H9 (cell line): ENCODE measurements around the gene ATRNL1. TPM values are rescaled to one million over a fixed set of nuclear protein-coding genes. Genes with fewer than 3 reads are reported as not detected.

ENCODE experiments used
- DNase-seq: peaks from one replicate; pipeline ENCODE4 v3.0.0-alpha.2; 2017
- H2AFZ ChIP-seq: one replicate; pipeline ENCODE4 v1.6.1; 2013; ENCODE audit warnings: mild to moderate bottlenecking, low read length, control low read depth, moderate library complexity
- H2AK5ac ChIP-seq: 2 replicates; pipeline ENCODE4 v1.6.1; 2013; ENCODE audit warnings: low read length, control low read depth, mixed read lengths; ENCODE audit not compliant: insufficient read length
- H2BK120ac ChIP-seq: one replicate; pipeline ENCODE4 v1.6.1; 2013; ENCODE audit warnings: low read depth, mild to moderate bottlenecking, low read length, control low read depth, inconsistent platforms; ENCODE audit not compliant: poor library complexity, severe bottlenecking
- H2BK12ac ChIP-seq: 2 replicates; pipeline ENCODE4 v1.6.1; 2013; ENCODE audit warnings: low read length, control low read depth, mixed read lengths, low read depth; ENCODE audit not compliant: insufficient read length
- H2BK15ac ChIP-seq: 2 replicates; pipeline ENCODE4 v1.6.1; 2013; ENCODE audit warnings: low read depth, low read length, control low read depth
- H2BK20ac ChIP-seq: one replicate; pipeline ENCODE4 v1.6.1; 2013; ENCODE audit warnings: low read depth, mild to moderate bottlenecking, low read length, control low read depth, inconsistent platforms; ENCODE audit not compliant: poor library complexity, severe bottlenecking
- H2BK5ac ChIP-seq: 2 replicates; pipeline ENCODE4 v1.6.1; 2013; ENCODE audit warnings: low read length, control low read depth, mixed read lengths; ENCODE audit not compliant: insufficient read length
- H3K14ac ChIP-seq: 2 replicates; pipeline ENCODE4 v1.6.1; 2013; ENCODE audit warnings: low read length, control low read depth; ENCODE audit not compliant: insufficient read depth
- H3K18ac ChIP-seq: 2 replicates; pipeline ENCODE4 v1.6.1; 2013; ENCODE audit warnings: low read depth, mild to moderate bottlenecking, mixed read lengths, low read length, control low read depth; ENCODE audit not compliant: insufficient read length
- H3K23ac ChIP-seq: 2 replicates; pipeline ENCODE4 v1.6.1; 2013; ENCODE audit warnings: low read length, control low read depth, mixed read lengths, low read depth; ENCODE audit not compliant: insufficient read length
- H3K23me2 ChIP-seq: 2 replicates; pipeline ENCODE4 v1.6.1; 2013; ENCODE audit warnings: low read depth, mild to moderate bottlenecking, mixed read lengths, low read length, control low read depth; ENCODE audit not compliant: insufficient read length, poor library complexity, severe bottlenecking
- H3K27ac ChIP-seq: 2 replicates; pipeline ENCODE4 v1.5.1; 2013; ENCODE audit warnings: low read length, control low read depth, mixed read lengths, low read depth; ENCODE audit not compliant: insufficient read length
- H3K27me3 ChIP-seq: 2 replicates; pipeline ENCODE4 v1.6.1; 2013; ENCODE audit warnings: low read length, control low read depth, inconsistent platforms; ENCODE audit not compliant: insufficient read depth
- H3K4ac ChIP-seq: 2 replicates; pipeline ENCODE4 v1.6.1; 2013; ENCODE audit warnings: low read depth, mild to moderate bottlenecking, control low read depth, inconsistent platforms, low read length, moderate library complexity
- H3K4me1 ChIP-seq: 2 replicates; pipeline ENCODE4 v1.6.1; 2013; ENCODE audit warnings: low read length, control low read depth, inconsistent platforms; ENCODE audit not compliant: insufficient read depth
- H3K4me2 ChIP-seq: 2 replicates; pipeline ENCODE4 v1.6.1; 2013; ENCODE audit warnings: low read length, control low read depth, mixed read lengths; ENCODE audit not compliant: insufficient read length, insufficient read depth
- H3K56ac ChIP-seq: 2 replicates; pipeline ENCODE4 v1.6.1; 2013; ENCODE audit warnings: low read depth, mild to moderate bottlenecking, mixed read lengths, low read length, control low read depth; ENCODE audit not compliant: insufficient read length
- H3K79me1 ChIP-seq: 2 replicates; pipeline ENCODE4 v1.6.1; 2013; ENCODE audit warnings: low read depth, mild to moderate bottlenecking, moderate library complexity, low read length, control low read depth, inconsistent platforms; ENCODE audit not compliant: insufficient read depth, poor library complexity, severe bottlenecking
- H3K79me2 ChIP-seq: 2 replicates; pipeline ENCODE4 v1.6.1; 2013; ENCODE audit warnings: low read length, control low read depth, inconsistent platforms; ENCODE audit not compliant: insufficient read depth
- H3K9ac ChIP-seq: 2 replicates; pipeline ENCODE4 v1.6.1; 2013; ENCODE audit warnings: low read length, control low read depth, mixed read lengths; ENCODE audit not compliant: insufficient read length; ENCODE audit errors: extremely low read depth
- H3K9me3 ChIP-seq: one replicate; pipeline ENCODE4 v1.6.1; 2013; ENCODE audit warnings: low read depth, low read length, inconsistent platforms; ENCODE audit not compliant: control insufficient read depth
- H3T11ph ChIP-seq: one replicate; pipeline ENCODE4 v1.6.1; 2013; ENCODE audit warnings: mild to moderate bottlenecking, low read length, control low read depth, inconsistent platforms
- H4K20me1 ChIP-seq: one replicate; pipeline ENCODE4 v1.6.1; 2013; ENCODE audit not compliant: control insufficient read depth, insufficient read length, insufficient read depth
- H4K5ac ChIP-seq: 2 replicates; pipeline ENCODE4 v1.6.1; 2013; ENCODE audit warnings: low read depth, mild to moderate bottlenecking, mixed read lengths, low read length, control low read depth; ENCODE audit not compliant: insufficient read length
- H4K8ac ChIP-seq: replicated peaks from 2 replicates; pipeline ENCODE4 v1.6.1; 2013; ENCODE audit warnings: low read length, control low read depth, mixed read lengths, low read depth; ENCODE audit not compliant: insufficient read length
- H4K91ac ChIP-seq: 2 replicates; pipeline ENCODE4 v1.6.1; 2013; ENCODE audit warnings: low read depth, mild to moderate bottlenecking, moderate library complexity, mixed read lengths, low read length, control low read depth; ENCODE audit not compliant: insufficient read length
- H3K27ac Mint-ChIP-seq, 3 experiments: 2 replicates in 2 of 3; 3 replicates in 1 of 3; pipeline ENCODE4 v1.8.0; 2020 to 2021; ENCODE audit warnings: mixed read lengths in 3 of 3, mild to moderate bottlenecking in 1 of 3, moderate library complexity in 1 of 3
- H3K27me3 Mint-ChIP-seq: 2 replicates; pipeline ENCODE4 v1.8.0; 2021; ENCODE audit warnings: low read depth, mild to moderate bottlenecking, moderate library complexity, mixed read lengths
- H3K36me3 Mint-ChIP-seq, 3 experiments: 2 replicates in 2 of 3; 3 replicates in 1 of 3; pipeline ENCODE4 v1.8.0; 2020 to 2021; ENCODE audit warnings: low read depth in 3 of 3, mixed read lengths in 3 of 3; ENCODE audit not compliant: insufficient read depth in 1 of 3
- H3K4me1 Mint-ChIP-seq, 2 experiments: 2 replicates each; pipeline ENCODE4 v1.8.0; 2020; ENCODE audit warnings: mixed read lengths in 2 of 2
- H3K4me3 Mint-ChIP-seq, 2 experiments: 2 replicates in 1 of 2; 3 replicates in 1 of 2; pipeline ENCODE4 v1.8.0; 2020 to 2021; ENCODE audit warnings: mild to moderate bottlenecking in 2 of 2, mixed read lengths in 2 of 2, moderate library complexity in 1 of 2
- H3K9me3 Mint-ChIP-seq, 2 experiments: 2 replicates in 1 of 2; 3 replicates in 1 of 2; pipeline ENCODE4 v1.8.0; 2020; ENCODE audit warnings: mild to moderate bottlenecking in 2 of 2, mixed read lengths in 2 of 2, moderate library complexity in 1 of 2
- WGBS: extraction: QIAGEN DNeasy Blood & Tissue Kit; methylation state at CpG from one replicate; pipeline ENCODE4 v1.1.7; 2013; ENCODE audit warnings: missing lambda C conversion rate, low lambda C conversion rate, mixed read lengths; ENCODE audit not compliant: insufficient read length; ENCODE audit errors: extremely low coverage; 5-methylcytosine and 5-hydroxymethylcytosine counted together
- total RNA-seq: library from RNA; stranded (reverse); gene quantifications from 2 replicates; pipeline ENCODE4 v1.2.1, GENCODE V29; 2021
- TF ChIP-seq, protein P1 (sequence below): fragments of 200-600 bp; sonication (generic); conservative IDR thresholded peaks from 3 replicates; pipeline ENCODE4 v1.8.0; 2021; ENCODE audit warnings: antibody characterized with exemption, mild to moderate bottlenecking

The ATRNL1 gene
- total RNA-seq, 1 experiment from 2014 or later: 9.2 TPM

DNA sequence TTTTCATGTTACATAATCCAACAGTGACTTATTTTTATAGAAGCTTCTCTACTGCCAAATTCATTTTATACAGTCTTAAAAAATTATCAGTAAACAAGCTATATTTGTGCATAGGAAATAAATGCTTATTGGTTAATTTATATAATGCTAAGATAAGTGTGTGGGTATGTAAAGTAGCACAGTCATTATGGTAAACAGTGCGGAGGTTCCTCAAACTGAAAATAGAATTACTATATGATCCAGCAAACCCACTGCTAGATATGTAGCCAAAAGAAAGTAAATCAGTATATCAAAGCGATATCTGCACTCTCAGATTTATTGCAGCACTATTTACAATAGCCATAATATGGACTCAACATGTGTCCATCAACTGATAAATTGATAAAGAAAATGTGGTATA is 71.1 kb downstream of the ATRNL1 start:
- H2BK15ac ChIP-seq: no peak overlapping the region
- H3K79me1 ChIP-seq: no peaks in the 10 kb centered on the region
- H3K4me2 ChIP-seq: no peak overlapping the region
- Mint-ChIP-seq H3K27ac (no peak overlapping the region), H3K4me3 (no peak overlapping the region), H3K36me3 (peaks cover 0 to 6% (median 1%) of the 10 kb centered on the region in 3 experiments; a peak in 2 of 7 replicates), H3K27me3 (no peaks in the 10 kb centered on the region), H3K9me3 (no peaks in the 10 kb centered on the region), H3K4me1 (no peaks in the 10 kb centered on the region)
- H4K5ac ChIP-seq: no peak overlapping the region
- H4K20me1 ChIP-seq: no peaks in the 10 kb centered on the region
- H3K27me3 ChIP-seq: no peaks in the 10 kb centered on the region
- H2BK20ac ChIP-seq: no peak overlapping the region
- H3K56ac ChIP-seq: no peak overlapping the region
- H3K23me2 ChIP-seq: no peaks in the 10 kb centered on the region
- no peaks in the 10 kb centered on the region for H3K4me1 ChIP-seq
- H2BK12ac ChIP-seq: no peak overlapping the region
- no peak overlapping the region for H2BK5ac ChIP-seq
- no peak overlapping the region for H2AFZ ChIP-seq
- no peak overlapping the region for H3K14ac ChIP-seq
- no peak for DNase-seq
- H2BK120ac ChIP-seq: no peak overlapping the region
- H3T11ph ChIP-seq: no peak overlapping the region
- H4K8ac ChIP-seq: no peak overlapping the region
- no peak overlapping the region for H3K27ac ChIP-seq
- no peak overlapping the region for H3K4ac ChIP-seq
- no peaks in the 10 kb centered on the region for H3K79me2 ChIP-seq
- no peak overlapping the region for H3K9ac ChIP-seq
- H3K9me3 ChIP-seq: no peaks in the 10 kb centered on the region
- H2AK5ac ChIP-seq: no peak overlapping the region
- no peak overlapping the region for H3K18ac ChIP-seq
- no peak overlapping the region for H4K91ac ChIP-seq
- no peak overlapping the region for H3K23ac ChIP-seq
- TF ChIP-seq, protein P1, sequence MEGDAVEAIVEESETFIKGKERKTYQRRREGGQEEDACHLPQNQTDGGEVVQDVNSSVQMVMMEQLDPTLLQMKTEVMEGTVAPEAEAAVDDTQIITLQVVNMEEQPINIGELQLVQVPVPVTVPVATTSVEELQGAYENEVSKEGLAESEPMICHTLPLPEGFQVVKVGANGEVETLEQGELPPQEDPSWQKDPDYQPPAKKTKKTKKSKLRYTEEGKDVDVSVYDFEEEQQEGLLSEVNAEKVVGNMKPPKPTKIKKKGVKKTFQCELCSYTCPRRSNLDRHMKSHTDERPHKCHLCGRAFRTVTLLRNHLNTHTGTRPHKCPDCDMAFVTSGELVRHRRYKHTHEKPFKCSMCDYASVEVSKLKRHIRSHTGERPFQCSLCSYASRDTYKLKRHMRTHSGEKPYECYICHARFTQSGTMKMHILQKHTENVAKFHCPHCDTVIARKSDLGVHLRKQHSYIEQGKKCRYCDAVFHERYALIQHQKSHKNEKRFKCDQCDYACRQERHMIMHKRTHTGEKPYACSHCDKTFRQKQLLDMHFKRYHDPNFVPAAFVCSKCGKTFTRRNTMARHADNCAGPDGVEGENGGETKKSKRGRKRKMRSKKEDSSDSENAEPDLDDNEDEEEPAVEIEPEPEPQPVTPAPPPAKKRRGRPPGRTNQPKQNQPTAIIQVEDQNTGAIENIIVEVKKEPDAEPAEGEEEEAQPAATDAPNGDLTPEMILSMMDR: no peak
- WGBS: no CpG with 5 or more reads among the region's 2 CpGs
